ENCODE data around the gene CHKA.

The CHKA gene

GRCh38 chr11:68142441-68143309 lies 21.5 kb upstream of the CHKA start:
- DNase-seq (ENCODE audit: low read depth in 3 of 3), result no peak

GRCh38 chr11:68142028-68142412 lies 20.8 kb upstream of the CHKA start:
- peak; percentile 10 to 69 (median 17) for DNase-seq (ENCODE audit: low read depth in 3 of 3)

- DNase-seq (ENCODE audit: low read depth in 3 of 3), result no peak
Measured at GRCh38 chr11:68141246-68142027, 20.2 kb upstream of the CHKA start.

GRCh38 chr11:68140496-68141245 lies 19.5 kb upstream of the CHKA start:
- no peak for DNase-seq (ENCODE audit: low read depth in 3 of 3)

- DNase-seq (ENCODE audit: low read depth in 3 of 3), result no peak
Measured at GRCh38 chr11:68138237-68138636, 17.0 kb upstream of the CHKA start.

DNA sequence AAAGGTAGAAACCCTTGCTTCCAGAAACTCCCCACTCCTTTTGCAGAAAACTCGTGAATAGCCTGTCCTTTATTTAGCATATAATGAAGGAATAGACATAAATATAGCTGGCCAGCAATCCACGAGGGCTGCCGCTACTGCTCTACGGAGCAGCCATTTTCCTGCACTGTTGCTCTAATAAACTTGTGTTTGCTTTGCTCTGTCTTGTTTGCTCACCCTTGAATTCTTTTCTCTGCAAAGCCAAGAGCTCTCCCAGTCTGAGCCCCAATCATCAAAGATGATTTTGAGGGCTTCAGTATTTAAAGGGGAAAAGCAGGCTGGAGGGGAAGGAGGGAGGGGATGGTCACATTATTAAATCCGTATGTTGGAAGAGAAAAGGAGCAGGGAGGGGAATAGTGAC lies 16.6 kb upstream of the CHKA start:
- DNase-seq (ENCODE audit: low read depth in 3 of 3), result no peak

DNA sequence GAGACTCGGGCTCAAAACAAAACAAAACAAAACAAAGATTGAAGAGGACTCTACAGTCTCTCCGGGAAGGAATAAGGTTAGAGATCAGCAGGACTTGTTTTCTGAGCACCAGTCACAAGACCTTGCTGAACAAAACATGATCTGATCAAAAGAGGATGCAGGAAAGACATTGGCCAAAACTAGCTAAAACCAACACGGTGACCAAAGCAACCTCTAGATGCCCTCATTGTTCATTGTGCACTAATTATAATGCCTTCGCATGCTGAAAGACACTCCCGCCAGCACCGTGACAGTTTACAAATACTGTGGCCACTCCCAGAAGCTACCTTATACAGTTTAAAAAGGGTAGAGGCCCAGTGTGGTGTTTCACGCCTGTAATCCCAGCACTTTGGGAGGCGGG lies 15.7 kb upstream of the CHKA start:
- DNase-seq (ENCODE audit: low read depth in 3 of 3), result no peak

DNA sequence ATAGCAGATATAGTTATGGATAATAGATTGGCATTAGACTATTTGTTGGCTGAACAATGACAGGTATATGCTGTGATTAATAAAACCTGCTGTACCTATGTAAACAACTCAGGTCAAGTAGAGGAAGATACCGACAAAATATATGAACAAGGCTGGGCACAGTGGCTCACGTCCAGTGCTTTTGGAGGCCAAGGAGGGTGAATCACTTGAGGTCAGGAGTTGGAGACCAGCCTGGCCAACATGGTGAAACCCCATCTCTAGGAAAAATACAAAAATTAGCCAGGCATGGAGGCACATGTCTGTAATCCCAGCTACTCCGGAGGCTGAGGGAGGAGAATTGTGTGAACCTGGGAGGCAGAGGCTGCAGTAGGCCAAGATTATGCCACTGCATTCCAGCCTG lies 14.0 kb upstream of the CHKA start:
- no peak for DNase-seq (ENCODE audit: low read depth in 3 of 3)

DNA sequence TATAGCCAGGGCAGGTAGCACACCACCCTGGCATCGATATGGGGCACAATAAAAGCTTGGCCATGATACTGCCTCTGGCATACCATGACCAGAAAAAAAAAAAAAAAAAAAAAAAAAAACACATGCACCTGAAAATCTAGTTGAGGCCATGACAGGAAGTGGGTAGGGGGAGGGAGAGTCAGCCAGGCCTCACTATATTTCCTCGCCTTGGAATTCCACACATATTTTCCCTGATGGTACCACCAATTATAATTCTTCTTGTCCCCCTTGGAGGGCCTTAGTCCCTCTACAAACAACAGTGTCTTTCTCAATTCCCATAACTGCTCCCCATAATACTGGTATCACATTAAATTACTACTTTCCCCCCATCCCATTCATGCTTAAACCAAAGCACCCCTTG lies 12.6 kb upstream of the CHKA start:
- no peak for DNase-seq (ENCODE audit: low read depth in 3 of 3)

DNA sequence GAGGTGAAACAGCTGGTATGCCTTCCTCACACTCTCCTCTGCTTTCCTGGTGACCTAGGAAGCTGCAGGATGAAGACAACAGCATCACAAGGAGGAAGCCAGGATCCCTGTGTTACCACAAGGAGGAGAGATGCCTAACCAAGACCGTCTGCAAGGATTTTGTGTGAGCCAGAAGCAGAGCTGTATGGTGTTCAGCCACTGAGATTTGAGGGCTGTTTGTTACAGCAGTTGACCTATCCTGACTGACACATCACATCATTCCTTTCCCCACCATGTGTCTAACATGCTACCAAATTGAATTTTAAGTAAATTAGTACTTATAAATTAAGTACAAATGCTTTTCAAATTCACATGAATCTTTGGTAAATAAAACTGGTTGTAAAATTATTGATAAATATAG lies 8.9 kb upstream of the CHKA start:
- no peak for DNase-seq (ENCODE audit: low read depth in 3 of 3)

- no peak for DNase-seq (ENCODE audit: low read depth in 3 of 3)
Measured at GRCh38 chr11:68128682-68129327, 7.6 kb upstream of the CHKA start.

GRCh38 chr11:68127714-68128681 lies 6.8 kb upstream of the CHKA start:
- no peak for DNase-seq (ENCODE audit: low read depth in 3 of 3)

DNA sequence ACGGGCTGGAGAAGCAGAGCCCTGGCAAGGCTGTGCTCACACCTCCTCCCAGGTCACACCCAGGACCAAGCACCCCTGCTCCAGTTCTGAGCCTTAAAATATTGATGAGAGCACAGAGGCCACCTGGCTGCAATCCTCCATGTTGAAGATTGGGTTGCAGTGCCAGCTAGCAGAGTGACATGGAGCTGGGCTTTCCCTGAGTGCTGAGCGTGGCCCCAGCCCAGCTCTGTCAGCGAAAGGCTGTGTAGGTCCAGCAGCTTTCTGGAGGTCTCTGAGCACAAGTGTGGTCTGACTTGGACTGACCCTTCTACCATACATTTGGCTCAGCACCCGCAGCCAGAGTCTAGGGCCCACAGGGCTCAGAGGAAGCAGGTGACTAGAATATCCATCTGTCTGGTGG lies 4.0 kb upstream of the CHKA start:
- DNase-seq (ENCODE audit: low read depth in 3 of 3), result no peak

DNA sequence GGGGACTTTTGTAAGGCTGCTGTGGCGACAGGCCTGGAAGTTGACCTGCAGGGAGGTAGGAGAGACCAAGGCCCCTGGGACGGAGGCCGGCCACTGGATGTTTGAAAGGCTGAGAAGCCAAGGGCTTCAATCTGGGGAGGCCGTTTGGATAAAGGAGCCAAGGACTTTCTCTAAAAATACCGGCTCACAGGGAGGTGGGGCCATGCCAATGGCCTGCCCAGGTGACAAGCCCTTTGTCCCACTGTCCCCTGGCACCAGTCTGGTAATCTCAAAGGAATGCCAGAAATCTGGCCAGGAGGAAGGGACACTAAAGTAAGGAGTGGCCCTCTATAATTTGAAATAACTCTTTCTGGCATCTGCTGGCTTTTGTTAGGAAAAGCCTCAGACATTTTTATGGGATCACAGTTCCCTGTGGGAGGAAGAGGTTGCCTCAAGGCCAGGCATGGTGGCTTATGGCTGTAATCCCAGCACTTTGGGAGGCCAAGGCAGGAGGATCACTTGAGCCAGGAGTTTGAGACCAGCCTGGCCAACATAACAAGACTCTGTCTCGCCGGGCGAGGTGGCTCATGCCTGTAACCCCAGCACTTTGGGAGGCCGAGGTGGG lies 1.9 kb upstream of the CHKA start:
- no peak for DNase-seq (ENCODE audit: low read depth in 3 of 3)

- DNase-seq (ENCODE audit: low read depth in 3 of 3), result peak in 2 of 3 experiments; percentile 17 to 37
Measured at GRCh38 chr11:68120273-68121066, 718 bp downstream of the CHKA start.

DNA sequence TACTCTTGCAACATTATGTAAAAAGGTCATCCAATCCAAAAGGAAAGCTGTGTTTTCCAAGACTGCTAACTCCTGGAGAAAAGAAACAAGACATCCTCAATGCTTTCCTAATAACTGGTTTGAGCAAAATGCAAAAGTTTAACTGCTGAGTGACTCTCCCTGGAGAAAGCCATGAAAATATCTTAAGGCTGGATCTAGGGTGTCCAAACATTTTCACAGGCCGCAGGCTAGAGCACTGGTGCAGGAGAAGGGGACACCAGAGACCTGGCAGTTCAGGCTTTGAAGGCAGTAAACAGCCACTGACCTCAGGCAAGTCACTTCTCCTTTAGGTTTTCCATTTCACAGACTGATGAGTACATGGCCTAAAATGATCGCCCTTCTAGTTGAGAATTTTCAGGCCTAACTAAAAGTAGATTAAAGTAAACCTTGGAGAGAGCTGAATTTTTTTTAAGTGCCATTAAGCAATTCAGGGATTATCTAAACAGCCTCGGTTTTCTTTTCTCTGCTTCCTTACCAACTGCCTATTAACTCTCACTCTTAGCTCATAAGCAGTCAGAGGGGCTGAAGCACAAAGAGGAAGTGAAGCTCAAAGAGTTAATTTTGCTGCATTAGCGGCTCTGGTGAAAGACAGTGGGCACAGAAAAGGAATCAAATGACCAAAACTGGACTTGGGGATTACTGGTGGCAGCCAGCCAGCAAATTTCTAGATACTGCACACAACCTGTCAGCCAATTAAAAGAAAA lies 2.3 kb downstream of the CHKA start:
- no peak for DNase-seq (ENCODE audit: low read depth in 3 of 3)

DNA sequence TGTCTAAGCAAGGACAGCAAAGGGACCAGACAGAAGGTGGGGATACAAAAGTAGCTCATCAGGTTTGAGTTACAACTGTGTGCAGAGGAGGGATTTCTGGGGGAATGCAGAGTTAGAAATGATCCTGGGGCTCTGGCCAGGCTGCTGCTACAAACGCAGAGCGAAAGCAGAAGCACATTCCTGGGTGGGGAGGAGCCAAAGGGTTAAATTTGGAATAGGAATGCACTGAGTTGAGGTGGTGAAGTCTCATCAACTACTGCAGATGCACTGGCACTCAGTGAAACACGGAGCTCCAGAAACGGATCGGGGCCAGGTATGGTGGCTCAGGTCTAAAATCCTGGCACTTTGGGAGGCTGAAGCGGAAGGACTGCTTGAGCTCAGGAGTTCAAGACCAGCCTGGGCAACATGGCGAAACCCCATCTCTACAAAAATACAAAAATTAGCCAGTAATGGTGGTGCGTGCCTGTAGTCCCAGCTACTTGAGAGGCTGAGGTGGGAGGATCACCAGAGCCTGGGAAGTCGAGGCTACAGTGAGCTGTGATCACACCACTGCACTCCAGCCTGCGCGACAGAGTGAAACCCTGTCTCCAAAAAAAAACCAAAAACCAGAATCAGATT lies 3.2 kb downstream of the CHKA start:
- no peak for DNase-seq (ENCODE audit: low read depth in 3 of 3)

- no peak for DNase-seq (ENCODE audit: low read depth in 3 of 3)
Measured at GRCh38 chr11:68116974-68117373, 4.2 kb downstream of the CHKA start.

All from stimulated activated CD4-positive, alpha-beta T cell treated with anti-CD3 and anti-CD28 coated beads, TNF-alpha, amount 100 ng/mL, for 24 hours (primary cell).